Stimulated activated CD4-positive, alpha-beta T cell treated with anti-CD3 and anti-CD28 coated beads, Interleukin-1b, Interleukin-23, amount 100 ng/mL, for 1 hour (primary cell): ENCODE data around the gene GREB1L.
"Not testable (repeated sequence)": the region's sequence is repeated elsewhere in the genome, so short reads cannot be mapped to it uniquely, and the experiment has no call there.

ENCODE experiments used
- DNase-seq, 2 donors: peaks; one replicate each; pipeline ENCODE4 v3.0.0-alpha.2; 2020; ENCODE audit warnings: low read depth in 2 of 2

Gene GREB1L

DNA sequence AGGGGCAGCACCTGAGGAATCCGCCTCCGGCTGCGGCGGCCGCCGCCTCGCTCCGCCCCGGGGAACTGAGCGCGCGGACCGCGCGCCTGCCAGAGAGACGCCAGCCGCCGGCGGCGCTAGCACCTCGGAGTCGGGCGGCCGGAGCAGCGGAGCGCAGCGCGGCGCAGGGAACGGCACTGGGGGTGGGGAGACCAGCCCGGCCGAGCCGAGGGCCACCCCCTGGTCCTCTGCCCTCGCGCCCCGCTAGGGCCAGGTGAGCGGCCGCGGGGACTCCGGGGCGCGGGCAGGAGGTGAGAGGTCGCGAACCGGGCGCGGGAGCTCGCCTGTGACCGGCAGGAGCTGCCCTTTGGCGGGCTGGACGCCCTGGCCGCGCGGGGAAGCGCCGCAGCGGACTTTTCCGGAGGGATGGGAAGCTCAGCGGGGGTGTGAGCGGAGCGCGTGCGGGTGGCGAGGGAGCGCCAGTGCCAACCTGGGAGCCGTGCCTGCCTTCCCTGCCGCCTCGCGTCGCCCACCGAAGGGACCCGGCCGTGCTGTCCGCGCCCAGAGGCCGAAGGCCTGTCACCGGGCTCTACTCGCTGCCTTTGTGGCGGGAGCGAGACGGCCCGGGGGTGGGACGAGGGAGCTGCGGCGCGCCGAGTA, at the start of gene GREB1L:
GREB1L (plus strand) TSS at position 92 of the 639 bp plus-strand sequence. CDS start 141,287 bp downstream, outside the sequence.
- DNase-seq, result no peak

DNA sequence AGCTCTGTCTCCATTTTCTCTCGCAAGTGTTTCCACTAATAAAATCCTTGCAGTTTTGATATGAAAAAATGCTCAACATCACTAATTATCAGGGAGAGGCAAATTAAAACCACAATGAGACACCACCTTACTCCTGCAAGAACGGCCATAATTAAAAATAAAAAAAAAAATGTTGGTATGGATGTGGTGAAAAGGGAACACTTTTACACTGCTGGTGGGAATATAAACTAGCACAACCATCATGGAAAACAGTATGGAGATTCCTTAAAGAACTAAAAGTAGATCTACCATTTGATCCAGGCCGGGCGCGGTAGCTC, 49.8 kb upstream of the GREB1L start:
- no peak for DNase-seq

GRCh38 chr18:21194871-21195771, 46.9 kb upstream of the GREB1L start:
- DNase-seq, result no peak

GRCh38 chr18:21196426-21196825, 45.6 kb upstream of the GREB1L start:
- DNase-seq, result no peak

DNA sequence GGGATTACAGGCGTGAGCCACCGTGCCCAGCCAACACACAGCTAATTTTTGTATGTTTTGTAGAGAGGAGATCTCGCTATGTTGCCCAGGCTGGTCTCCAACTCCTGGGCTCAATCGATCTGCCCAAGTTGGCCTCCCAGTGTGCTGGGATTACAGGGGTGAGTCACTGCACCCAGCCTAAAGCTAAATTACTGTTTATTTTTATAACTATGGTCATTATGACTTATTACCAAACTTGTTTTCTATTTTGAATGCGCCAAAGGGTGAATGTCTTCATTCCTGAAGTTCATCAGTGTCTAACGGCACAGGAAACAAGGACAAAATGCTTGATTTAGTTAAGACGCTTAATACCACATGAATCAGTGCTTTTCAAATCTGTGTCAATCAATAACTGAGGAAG, 38.9 kb upstream of the GREB1L start:
- no peak for DNase-seq

GRCh38 chr18:21203542-21204241, 38.3 kb upstream of the GREB1L start:
- DNase-seq, result no peak

- no peak for DNase-seq
These were observed 36.3 kb upstream of the GREB1L start for GRCh38 chr18:21205695-21206094.

GRCh38 chr18:21210278-21210677, 31.8 kb upstream of the GREB1L start:
- no peak for DNase-seq

DNA sequence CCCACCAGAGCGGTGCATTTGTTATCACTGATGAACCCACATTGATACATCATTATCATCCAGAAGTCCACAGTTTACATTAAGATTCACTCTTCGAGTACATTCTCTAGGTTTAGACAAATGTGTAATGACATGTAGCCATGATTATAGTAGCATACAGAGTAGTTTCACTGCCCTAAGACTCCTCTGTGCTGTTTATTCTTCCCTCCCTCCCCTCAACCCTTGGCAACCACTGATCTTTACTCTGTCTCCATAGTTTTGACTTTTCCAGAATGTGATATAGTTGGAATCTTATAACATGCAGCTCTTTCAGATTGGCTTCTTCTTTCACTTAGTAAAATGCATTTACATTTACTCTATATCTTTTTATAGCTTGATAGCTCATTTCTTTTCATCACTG, 31.2 kb upstream of the GREB1L start:
- DNase-seq, result no peak

GRCh38 chr18:21214409-21214808, 27.6 kb upstream of the GREB1L start:
- not testable (repeated sequence) for DNase-seq

GRCh38 chr18:21215490-21215889, 26.5 kb upstream of the GREB1L start:
- DNase-seq, result no peak

DNA sequence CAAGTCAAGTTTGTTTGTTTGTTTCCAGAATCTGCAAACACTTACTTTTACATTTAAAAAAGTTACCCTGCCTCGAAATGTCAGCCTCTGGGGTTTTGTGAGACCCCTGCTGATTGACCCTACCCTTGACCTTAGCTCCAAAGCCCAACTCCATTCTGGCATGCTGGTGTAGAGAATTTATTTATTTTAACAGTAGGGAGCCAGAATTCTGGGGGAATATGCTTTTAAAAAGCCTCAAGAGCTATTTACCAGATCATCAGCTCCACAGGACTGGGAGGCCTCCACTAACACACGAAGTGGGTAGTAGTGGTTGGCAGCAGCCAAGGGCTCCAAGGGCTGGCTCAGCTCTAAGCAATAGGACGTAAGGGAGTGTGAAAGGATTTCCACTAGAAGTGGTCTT, 23.2 kb upstream of the GREB1L start:
- no peak for DNase-seq

DNA sequence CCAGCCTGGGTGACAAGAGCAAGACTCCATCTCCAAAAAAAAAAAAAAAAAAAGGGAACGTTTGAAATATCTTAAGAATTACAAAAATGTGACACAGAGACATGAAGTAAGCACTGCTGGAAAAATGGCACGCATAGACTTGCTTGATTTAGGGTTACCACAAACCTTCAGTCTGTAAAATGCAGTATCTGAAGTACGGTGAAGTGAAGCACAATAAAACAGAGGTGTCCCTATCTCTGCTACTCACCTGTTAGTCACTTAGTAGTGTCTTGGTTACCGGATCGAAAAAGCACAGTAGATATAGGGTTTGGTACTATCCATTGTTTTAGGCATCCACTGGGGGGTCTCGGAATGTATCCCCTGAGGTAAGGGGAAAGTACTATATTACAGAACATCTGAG, 11.6 kb upstream of the GREB1L start:
- DNase-seq, result no peak

- no peak for DNase-seq
These were observed 557 bp upstream of the GREB1L start for GRCh38 chr18:21241301-21242048.

DNA sequence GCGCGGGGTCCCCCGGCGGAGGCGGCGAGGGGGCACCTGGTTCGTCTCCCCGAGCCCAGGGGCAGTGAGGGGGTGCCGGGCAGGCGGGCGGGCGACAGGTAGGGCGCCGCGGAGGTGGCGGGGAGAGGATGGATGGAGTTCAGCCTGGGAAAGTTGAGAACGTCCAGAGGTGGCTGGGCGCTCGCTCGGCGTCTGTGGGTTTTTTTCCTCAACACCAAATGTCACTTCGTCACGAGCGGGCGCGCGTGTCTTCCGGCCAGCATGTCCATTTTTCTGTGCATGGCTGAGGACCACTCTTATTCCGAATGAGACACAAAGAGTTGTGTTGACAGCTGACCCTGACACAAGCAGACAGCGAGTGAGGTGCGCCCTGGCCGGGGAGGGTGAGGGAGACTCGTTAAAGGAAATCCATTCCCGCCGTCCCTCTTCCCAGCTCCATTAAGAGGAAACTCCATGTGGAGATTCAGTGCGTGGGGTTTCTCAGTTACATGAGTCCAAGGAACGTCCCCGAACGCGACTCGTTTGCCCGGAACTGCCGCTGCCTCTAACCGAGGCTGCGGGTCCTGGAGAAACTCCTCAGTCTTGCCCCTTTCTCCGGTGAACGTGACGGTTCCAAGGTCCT, 859 bp downstream of the GREB1L start:
- DNase-seq, result no peak

GRCh38 chr18:21254576-21254975, 12.5 kb downstream of the GREB1L start:
- DNase-seq, result no peak

GRCh38 chr18:21255211-21255610, 13.2 kb downstream of the GREB1L start:
- no peak for DNase-seq

- no peak for DNase-seq
These were observed 15.4 kb downstream of the GREB1L start for GRCh38 chr18:21257386-21257785.

GRCh38 chr18:21260621-21261020, 18.6 kb downstream of the GREB1L start:
- no peak for DNase-seq

DNA sequence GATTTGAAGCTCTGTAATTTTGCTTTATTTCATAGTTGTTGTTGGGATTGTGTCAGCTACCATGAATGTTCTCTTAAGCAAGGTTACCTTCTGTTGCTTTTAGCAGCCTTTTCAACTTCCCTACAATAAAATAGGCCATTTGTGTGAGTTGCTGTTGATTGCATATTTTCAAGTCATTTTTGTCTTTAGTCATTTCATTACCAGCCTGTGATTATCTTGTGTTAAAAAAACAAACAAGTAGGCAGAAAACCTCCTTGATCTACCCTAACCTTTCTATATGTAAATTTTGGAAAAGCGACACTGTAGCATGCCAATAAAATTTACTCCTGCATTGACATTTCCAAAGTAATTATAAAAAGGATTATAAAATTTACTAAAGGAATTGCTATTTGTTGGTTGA, 19.3 kb downstream of the GREB1L start:
- DNase-seq, result no peak

GRCh38 chr18:21262244-21262643, 20.2 kb downstream of the GREB1L start:
- no peak for DNase-seq

DNA sequence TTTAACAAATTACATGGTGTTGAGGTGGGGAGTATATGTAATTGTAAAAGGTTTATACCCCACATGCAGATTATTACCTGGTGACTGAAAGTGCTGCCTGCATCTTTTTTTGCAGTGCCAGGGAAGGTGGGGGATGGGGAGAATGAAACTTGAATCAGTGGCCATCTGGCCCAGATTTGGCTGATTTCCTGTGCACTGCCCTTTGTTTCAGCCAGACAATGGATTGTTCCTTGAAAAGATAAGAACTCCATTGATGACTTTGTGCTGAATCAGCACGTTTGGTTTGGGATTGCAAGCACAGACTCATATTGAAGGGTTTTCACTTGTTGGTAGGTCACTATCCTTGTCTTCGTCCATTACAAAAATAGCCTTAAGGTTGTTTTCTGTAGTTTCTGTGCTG, 20.9 kb downstream of the GREB1L start:
- no peak for DNase-seq
